ENCODE measurements around the gene SEMA6D. TPM values are rescaled to one million over a fixed set of nuclear protein-coding genes. Genes with fewer than 3 reads are reported as not detected.
A peak's percentile ranks its signal among the peaks of the same experiment; 100 is the strongest.

The SEMA6D gene
- total and polyA plus RNA-seq, 2 experiments from 2014 or later = 77.6 to 90.6 TPM

GRCh38 chr15:47792231-47792630 is 74.9 kb downstream of the SEMA6D start:
- no peak for DNase-seq (ENCODE audit: low read depth in 1 of 2, low spot score in 1 of 2)
- no peaks in the 10 kb centered on the region for H3K36me3 ChIP-seq
- peaks cover 46% of the 10 kb centered on the region for H3K4me1 ChIP-seq (ENCODE audit: low read depth)
- no peak overlapping the region for H3K4me3 ChIP-seq
- no peaks in the 10 kb centered on the region for H3K9me3 ChIP-seq (ENCODE audit: low read depth)
- H3K27me3 ChIP-seq = no peaks in the 10 kb centered on the region
- TF ChIP-seq, protein P1, sequence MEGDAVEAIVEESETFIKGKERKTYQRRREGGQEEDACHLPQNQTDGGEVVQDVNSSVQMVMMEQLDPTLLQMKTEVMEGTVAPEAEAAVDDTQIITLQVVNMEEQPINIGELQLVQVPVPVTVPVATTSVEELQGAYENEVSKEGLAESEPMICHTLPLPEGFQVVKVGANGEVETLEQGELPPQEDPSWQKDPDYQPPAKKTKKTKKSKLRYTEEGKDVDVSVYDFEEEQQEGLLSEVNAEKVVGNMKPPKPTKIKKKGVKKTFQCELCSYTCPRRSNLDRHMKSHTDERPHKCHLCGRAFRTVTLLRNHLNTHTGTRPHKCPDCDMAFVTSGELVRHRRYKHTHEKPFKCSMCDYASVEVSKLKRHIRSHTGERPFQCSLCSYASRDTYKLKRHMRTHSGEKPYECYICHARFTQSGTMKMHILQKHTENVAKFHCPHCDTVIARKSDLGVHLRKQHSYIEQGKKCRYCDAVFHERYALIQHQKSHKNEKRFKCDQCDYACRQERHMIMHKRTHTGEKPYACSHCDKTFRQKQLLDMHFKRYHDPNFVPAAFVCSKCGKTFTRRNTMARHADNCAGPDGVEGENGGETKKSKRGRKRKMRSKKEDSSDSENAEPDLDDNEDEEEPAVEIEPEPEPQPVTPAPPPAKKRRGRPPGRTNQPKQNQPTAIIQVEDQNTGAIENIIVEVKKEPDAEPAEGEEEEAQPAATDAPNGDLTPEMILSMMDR (IDR thresholded peaks at IDR 0.05; ENCODE audit: low read depth, low read length) = no peak
- no peak overlapping the region for H3K27ac ChIP-seq

DNA sequence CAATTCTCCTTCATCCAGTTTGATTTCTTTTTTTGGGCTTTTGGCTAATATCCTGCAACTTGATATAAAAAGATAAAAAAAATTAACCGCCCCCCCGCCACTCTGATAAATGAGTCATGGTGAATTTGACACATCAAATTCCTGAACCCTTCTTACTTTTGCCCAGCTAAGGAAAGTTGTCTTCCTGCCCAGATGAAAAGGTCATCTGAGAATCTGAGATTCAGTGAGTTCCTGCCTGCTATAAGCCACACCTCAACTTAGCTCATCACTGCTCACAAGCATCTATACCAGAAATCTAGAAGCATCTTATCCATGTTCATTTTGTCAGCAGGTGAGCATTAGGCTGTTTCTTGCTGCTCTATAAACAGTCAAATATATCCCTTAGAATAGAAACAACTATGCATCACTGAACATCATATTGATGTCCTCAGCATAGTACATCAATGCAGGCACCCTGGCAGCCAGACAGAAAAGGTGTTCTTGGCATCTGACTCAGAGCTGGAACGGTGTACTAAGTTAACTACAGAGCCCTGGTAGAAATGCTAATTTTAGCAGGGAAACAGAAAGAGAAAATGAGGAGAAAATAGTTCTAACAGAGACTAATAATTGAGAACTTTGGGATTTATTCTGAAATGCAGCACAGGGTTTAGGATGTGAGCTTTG is 77.1 kb downstream of the SEMA6D start:
- peaks cover 34% of the 10 kb centered on the region for H3K4me1 ChIP-seq (ENCODE audit: low read depth)
- TF ChIP-seq, protein P1 (IDR thresholded peaks at IDR 0.05; ENCODE audit: low read depth, low read length) = no peak
- H3K36me3 ChIP-seq = no peaks in the 10 kb centered on the region
- H3K27ac ChIP-seq = no peak overlapping the region
- H3K27me3 ChIP-seq = no peaks in the 10 kb centered on the region
- no peak for DNase-seq (ENCODE audit: low read depth in 1 of 2, low spot score in 1 of 2)
- no peaks in the 10 kb centered on the region for H3K9me3 ChIP-seq (ENCODE audit: low read depth)
- no peak overlapping the region for H3K4me3 ChIP-seq

- DNase-seq (ENCODE audit: low read depth in 1 of 2, low spot score in 1 of 2) = no peak
- peaks cover 34% of the 10 kb centered on the region for H3K4me1 ChIP-seq (ENCODE audit: low read depth)
- TF ChIP-seq, protein P1 (IDR thresholded peaks at IDR 0.05; ENCODE audit: low read depth, low read length) = no peak
Measured at GRCh38 chr15:47795864-47796263, 78.6 kb downstream of the SEMA6D start.

DNA sequence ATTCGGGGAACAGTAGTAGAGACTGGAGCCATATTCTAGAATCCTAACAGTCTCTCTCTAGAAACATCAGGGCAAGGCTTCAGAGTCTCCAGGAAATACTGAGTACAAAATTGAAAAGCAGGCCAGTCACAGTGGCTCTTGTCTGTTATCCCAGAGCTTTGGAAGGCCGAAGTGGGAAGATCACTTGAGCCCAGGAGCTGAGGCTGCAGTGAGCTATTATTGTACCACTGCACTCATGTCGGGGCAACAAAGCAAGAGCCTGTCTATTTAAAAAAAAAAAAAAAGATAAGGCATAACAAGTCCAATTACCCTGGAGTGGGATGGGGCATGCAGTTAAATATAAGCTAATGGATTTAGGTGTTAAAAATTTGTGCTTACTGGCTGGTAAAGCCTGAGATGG is 79.0 kb downstream of the SEMA6D start:
- no peak overlapping the region for H3K4me3 ChIP-seq
- TF ChIP-seq, protein P1 (IDR thresholded peaks at IDR 0.05; ENCODE audit: low read depth, low read length) = no peak
- peaks cover 34% of the 10 kb centered on the region for H3K4me1 ChIP-seq (ENCODE audit: low read depth)
- DNase-seq (ENCODE audit: low read depth in 1 of 2, low spot score in 1 of 2) = peak in 1 of 2 donors; percentile 76
- H3K9me3 ChIP-seq (ENCODE audit: low read depth) = no peaks in the 10 kb centered on the region
- no peaks in the 10 kb centered on the region for H3K27me3 ChIP-seq
- H3K27ac ChIP-seq = peak overlapping the region; percentile 88
- no peaks in the 10 kb centered on the region for H3K36me3 ChIP-seq

More at GRCh38 chr15:47795864-47796263, 78.6 kb downstream of the SEMA6D start:
- Histone ChIP-seq H3K27ac (peak overlapping the region; percentile 88), H3K36me3 (no peaks in the 10 kb centered on the region), H3K9me3 (ENCODE audit: low read depth) (no peaks in the 10 kb centered on the region), H3K27me3 (no peaks in the 10 kb centered on the region), H3K4me3 (no peak overlapping the region)

DNA sequence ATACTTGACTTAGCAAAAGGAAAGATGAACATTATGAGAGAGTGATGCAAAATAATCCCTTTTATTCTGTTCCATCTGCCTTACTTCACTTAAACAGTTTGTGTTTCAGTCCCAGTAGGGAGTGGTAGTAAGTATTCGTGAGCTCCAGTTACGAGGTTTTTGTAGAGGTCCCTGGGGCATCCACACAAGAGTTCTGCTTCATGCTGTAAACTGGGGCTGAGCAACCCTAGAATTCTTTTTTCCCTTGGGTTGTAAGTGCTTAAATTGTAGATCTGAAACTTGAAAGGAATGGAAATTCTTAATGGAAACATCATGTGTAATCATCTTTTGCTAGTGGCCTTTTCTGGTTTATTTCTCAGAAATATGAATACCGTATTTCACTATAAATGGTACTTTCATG is 79.5 kb downstream of the SEMA6D start:
- no peaks in the 10 kb centered on the region for H3K36me3 ChIP-seq
- H3K4me3 ChIP-seq = no peak overlapping the region
- H3K27me3 ChIP-seq = no peaks in the 10 kb centered on the region
- DNase-seq (ENCODE audit: low read depth in 1 of 2, low spot score in 1 of 2) = no peak
- H3K4me1 ChIP-seq (ENCODE audit: low read depth) = peaks cover 34% of the 10 kb centered on the region
- TF ChIP-seq, protein P1 (IDR thresholded peaks at IDR 0.05; ENCODE audit: low read depth, low read length) = no peak
- H3K9me3 ChIP-seq (ENCODE audit: low read depth) = no peaks in the 10 kb centered on the region
- peak overlapping the region; percentile 46 for H3K27ac ChIP-seq

Measured in cardiac muscle cell (in vitro differentiated cells and primary cell).